Measurements from ENCODE around the gene ATP8B3.

DNA sequence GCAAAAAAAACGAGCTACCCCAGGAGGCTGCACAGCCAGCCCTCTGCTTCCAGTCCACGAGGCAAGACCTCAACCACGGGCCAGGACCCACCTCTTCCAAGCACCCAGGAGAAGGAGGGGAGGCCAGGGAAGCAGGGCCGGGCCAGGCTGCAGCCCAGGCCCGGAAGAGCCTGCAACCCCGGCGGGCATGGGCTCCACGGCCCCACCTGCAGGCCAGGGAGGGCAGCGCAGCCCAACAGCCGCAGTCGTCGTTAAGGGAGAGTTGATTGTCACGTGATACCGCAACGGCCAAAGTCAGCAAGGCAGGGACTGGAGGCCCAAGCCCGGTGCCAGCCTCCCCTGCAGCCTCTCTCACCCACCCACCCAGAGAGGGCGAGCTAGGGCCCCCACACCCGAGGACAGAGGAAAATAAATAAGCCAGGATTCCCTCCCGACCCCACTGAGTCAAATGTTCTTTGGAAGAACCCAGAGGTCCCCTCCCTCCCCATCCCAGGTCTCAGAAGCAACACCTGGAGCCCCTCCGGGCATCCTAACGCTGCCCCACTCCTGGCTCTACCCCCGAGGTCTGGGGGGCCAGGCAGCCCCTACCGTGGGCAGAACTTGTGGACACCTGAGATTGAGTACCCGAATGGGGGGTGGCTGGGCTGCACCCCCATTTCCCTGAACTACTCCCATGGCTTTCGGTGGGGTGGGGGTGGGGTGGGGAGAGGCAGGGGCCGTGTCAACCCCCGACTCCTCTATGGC lies 41.4 kb upstream of the ATP8B3 start:
- TF ChIP-seq, protein P1, sequence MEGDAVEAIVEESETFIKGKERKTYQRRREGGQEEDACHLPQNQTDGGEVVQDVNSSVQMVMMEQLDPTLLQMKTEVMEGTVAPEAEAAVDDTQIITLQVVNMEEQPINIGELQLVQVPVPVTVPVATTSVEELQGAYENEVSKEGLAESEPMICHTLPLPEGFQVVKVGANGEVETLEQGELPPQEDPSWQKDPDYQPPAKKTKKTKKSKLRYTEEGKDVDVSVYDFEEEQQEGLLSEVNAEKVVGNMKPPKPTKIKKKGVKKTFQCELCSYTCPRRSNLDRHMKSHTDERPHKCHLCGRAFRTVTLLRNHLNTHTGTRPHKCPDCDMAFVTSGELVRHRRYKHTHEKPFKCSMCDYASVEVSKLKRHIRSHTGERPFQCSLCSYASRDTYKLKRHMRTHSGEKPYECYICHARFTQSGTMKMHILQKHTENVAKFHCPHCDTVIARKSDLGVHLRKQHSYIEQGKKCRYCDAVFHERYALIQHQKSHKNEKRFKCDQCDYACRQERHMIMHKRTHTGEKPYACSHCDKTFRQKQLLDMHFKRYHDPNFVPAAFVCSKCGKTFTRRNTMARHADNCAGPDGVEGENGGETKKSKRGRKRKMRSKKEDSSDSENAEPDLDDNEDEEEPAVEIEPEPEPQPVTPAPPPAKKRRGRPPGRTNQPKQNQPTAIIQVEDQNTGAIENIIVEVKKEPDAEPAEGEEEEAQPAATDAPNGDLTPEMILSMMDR (IDR thresholded peaks at IDR 0.05 in 8 of 11, conservative IDR thresholded peaks at IDR 0.05 in 3 of 11), result peak; percentile 82 to 99 (median 96)
- TF ChIP-seq POLR2A (IDR thresholded peaks at IDR 0.05), result no peak
- TF ChIP-seq POLR2AphosphoS5 (IDR thresholded peaks at IDR 0.05), result peak; percentile 57 to 84 (median 65)

All from spleen (tissue), 7 donors.